HG03039 (cell line): Measurements from ENCODE around the gene OR5V1.
"Not testable (repeated sequence)": the region's sequence is repeated elsewhere in the genome, so short reads cannot be mapped to it uniquely, and the experiment has no call there.

ENCODE experiments used
- ATAC-seq: cut with Tn5 transposase; IDR thresholded peaks from one replicate; pipeline ENCODE4 v1.9.1; 2021; ENCODE audit warnings: mild to moderate bottlenecking, moderate library complexity; ENCODE audit not compliant: unreplicated experiment

The OR5V1 gene

GRCh38 chr6:29368765-29369164 is at the start of gene OR5V1:
Gene OR5V1, minus strand, starts transcription at chr6:29368865. Its CDS starts 12,670 bp downstream, at chr6:29356195.
- ATAC-seq: no peak

GRCh38 chr6:29414588-29414987 is 45.9 kb upstream of the OR5V1 start, which contains the start of gene OR12D1:
Gene OR12D1, plus strand, starts transcription at chr6:29414928.
- no peak for ATAC-seq

GRCh38 chr6:29403801-29404200 is 35.1 kb upstream of the OR5V1 start:
- no peak for ATAC-seq

GRCh38 chr6:29399525-29399924 is 30.9 kb upstream of the OR5V1 start:
- no peak for ATAC-seq

- ATAC-seq: no peak
These were observed 26.7 kb upstream of the OR5V1 start, which contains the start of gene OR12D2 for GRCh38 chr6:29395331-29395730. Gene OR12D2, plus strand, starts transcription at chr6:29395631. Its CDS starts 1,069 bp downstream, at chr6:29396700.

GRCh38 chr6:29388533-29388932 is 19.9 kb upstream of the OR5V1 start:
- no peak for ATAC-seq

GRCh38 chr6:29376003-29376402 is 7.3 kb upstream of the OR5V1 start:
- no peak for ATAC-seq

- no peak for ATAC-seq
These were observed 6.5 kb upstream of the OR5V1 start, which contains the start of gene OR12D3 for GRCh38 chr6:29375191-29375590. Gene OR12D3, minus strand, starts transcription at chr6:29375291. Its CDS starts 4 bp downstream, at chr6:29375287.

- no peak for ATAC-seq
These were observed 13.1 kb downstream of the OR5V1 start for GRCh38 chr6:29355603-29356002.

- ATAC-seq: no peak
These were observed 13.7 kb downstream of the OR5V1 start for GRCh38 chr6:29354980-29355379.

GRCh38 chr6:29349348-29349747 is 19.3 kb downstream of the OR5V1 start:
- not testable (repeated sequence) for ATAC-seq

GRCh38 chr6:29345380-29345779 is 23.3 kb downstream of the OR5V1 start:
- no peak for ATAC-seq

- no peak for ATAC-seq
These were observed 32.4 kb downstream of the OR5V1 start for GRCh38 chr6:29336269-29336668.

GRCh38 chr6:29332676-29333075 is 36.0 kb downstream of the OR5V1 start:
- no peak for ATAC-seq

- no peak for ATAC-seq
These were observed 42.9 kb downstream of the OR5V1 start for GRCh38 chr6:29325777-29326176.

- not testable (repeated sequence) for ATAC-seq
These were observed 45.3 kb downstream of the OR5V1 start for GRCh38 chr6:29323332-29323731.

GRCh38 chr6:29319931-29320330 is 48.7 kb downstream of the OR5V1 start:
- no peak for ATAC-seq
